Large intestine (tissue), 3 donors: ENCODE data around the gene BRSK2. TPM values are rescaled to one million over a fixed set of nuclear protein-coding genes. Genes with fewer than 3 reads are reported as not detected.
"Not testable (repeated sequence)": the region's sequence is repeated elsewhere in the genome, so short reads cannot be mapped to it uniquely, and the experiment has no call there.

Experiments used
- DNase-seq, 2 donors: peaks; one replicate each; pipeline versions ENCODE4 v3.0.0 to v3.0.0-alpha.2; 2013
- H3K27ac ChIP-seq: one replicate; pipeline ENCODE4 v1.5.1; 2013; ENCODE audit warnings: low read length
- H3K27me3 ChIP-seq: 2 replicates; pipeline ENCODE4 v1.6.1; 2013; ENCODE audit warnings: low read length; ENCODE audit not compliant: control insufficient read depth, insufficient read depth
- H3K36me3 ChIP-seq: 2 replicates; pipeline ENCODE4 v1.6.1; 2013; ENCODE audit warnings: low read length; ENCODE audit not compliant: control insufficient read depth, insufficient read depth
- H3K4me1 ChIP-seq: one replicate; pipeline ENCODE4 v1.6.1; 2013; ENCODE audit warnings: low read length; ENCODE audit not compliant: control insufficient read depth, insufficient read depth
- H3K4me3 ChIP-seq: one replicate; pipeline ENCODE4 v1.5.1; 2013; ENCODE audit warnings: low read length
- H3K9me3 ChIP-seq: one replicate; pipeline ENCODE4 v1.6.1; 2013; ENCODE audit warnings: mild to moderate bottlenecking, low read depth, low read length, moderate library complexity; ENCODE audit not compliant: control insufficient read depth
- WGBS: methylation state at CpG from one replicate; pipeline ENCODE4 v1.1.5; 2013; ENCODE audit warnings: low lambda C conversion rate; ENCODE audit not compliant: insufficient coverage; 5-methylcytosine and 5-hydroxymethylcytosine counted together
- polyA plus RNA-seq: library from polyadenylated mRNA; unstranded; fragments of 120-200 nt; gene quantifications from one replicate; pipeline ENCODE4 v1.2.1, GENCODE V29; 2013

BRSK2 gene
- polyA plus RNA-seq, 1 donor = 14.7 TPM

DNA sequence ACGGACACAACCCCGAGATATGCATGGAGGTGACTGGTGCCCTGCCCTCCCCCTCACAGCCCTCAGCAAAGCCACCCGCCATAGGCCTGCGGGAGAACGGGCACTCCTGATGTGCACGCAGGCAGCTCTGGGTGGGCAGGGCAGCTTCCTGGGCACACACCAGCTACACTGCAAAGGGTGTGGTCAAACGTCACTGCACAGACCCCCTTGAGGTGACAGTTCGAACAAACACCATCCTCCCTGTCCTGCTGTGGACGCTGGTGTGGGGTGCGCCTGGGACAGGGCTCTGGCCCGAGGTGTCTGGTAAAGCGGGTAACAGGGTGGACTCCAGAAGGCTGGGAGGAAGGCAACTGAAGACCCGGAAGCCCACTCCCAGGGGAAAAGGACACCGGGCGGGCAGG lies 118.8 kb downstream of the BRSK2 start:
- Histone ChIP-seq H3K4me1 (peaks cover 5% of the 10 kb centered on the region), H3K4me3 (no peak overlapping the region), H3K27ac (no peak overlapping the region), H3K36me3 (no peaks in the 10 kb centered on the region), H3K27me3 (no peaks in the 10 kb centered on the region), H3K9me3 (no peaks in the 10 kb centered on the region)
- no CpG with 5 or more reads among the region's 15 CpGs for WGBS
- no peak for DNase-seq

DNA sequence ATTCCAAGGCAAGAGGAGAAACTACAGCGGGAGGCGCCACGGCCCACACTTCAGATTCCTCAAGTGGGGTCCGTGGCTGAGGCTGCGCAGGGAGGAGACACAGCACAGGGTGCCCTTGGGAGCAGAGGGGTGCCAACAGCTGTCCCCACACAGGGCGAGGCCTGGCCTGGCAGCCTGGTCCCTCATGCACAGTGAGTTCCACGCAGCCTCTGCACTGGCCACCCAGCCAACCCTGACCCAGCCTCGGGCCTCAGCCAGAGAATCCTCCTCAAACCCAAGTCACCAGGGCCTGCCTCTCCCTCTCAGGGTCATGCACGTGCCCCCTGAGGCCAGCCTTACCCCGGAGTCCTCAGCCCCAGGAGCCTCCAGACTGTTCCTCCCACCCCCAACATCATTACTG lies 119.3 kb downstream of the BRSK2 start:
- no peak for DNase-seq
- Histone ChIP-seq H3K27ac (no peak overlapping the region), H3K4me3 (no peak overlapping the region), H3K36me3 (no peaks in the 10 kb centered on the region), H3K27me3 (no peaks in the 10 kb centered on the region), H3K4me1 (peaks cover under 1% of the 10 kb centered on the region), H3K9me3 (no peaks in the 10 kb centered on the region)
- WGBS = no CpG with 5 or more reads among the region's 10 CpGs

DNA sequence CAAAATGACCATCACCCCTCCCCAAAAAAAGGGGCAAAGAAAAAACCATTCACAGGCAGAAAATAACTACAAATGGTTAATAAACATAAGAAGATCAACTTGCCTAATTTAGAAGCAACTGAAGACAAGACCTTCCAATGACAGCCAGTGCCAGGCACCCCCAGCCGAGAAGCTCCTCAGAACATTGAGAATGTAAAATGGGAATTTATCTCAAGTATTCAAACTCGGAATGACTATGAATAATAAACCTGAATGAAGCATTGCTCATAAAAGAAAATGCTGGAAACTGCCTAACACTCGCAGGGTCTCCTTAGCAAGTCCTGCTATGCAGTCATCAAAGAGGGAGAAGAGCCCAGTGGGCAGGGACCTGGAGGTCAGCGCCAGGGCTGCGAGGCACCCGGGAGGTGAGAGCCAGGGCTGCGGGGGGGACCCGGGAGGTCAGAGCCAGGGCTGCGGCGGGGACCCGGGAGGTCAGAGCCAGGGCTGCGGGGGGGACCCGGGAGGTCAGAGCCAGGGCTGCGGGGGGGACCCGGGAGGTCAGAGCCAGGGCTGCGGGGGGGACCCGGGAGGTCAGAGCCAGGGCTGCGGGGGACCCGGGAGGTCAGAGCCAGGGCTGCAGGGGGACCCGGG lies 120.0 kb downstream of the BRSK2 start:
- H3K4me1 ChIP-seq = no peaks in the 10 kb centered on the region
- WGBS = 60% methylated on average over 2 of the region's 20 CpGs
- no peak overlapping the region for H3K4me3 ChIP-seq
- H3K36me3 ChIP-seq = no peaks in the 10 kb centered on the region
- no peaks in the 10 kb centered on the region for H3K9me3 ChIP-seq
- no peaks in the 10 kb centered on the region for H3K27me3 ChIP-seq
- no peak overlapping the region for H3K27ac ChIP-seq
- DNase-seq = no peak

DNA sequence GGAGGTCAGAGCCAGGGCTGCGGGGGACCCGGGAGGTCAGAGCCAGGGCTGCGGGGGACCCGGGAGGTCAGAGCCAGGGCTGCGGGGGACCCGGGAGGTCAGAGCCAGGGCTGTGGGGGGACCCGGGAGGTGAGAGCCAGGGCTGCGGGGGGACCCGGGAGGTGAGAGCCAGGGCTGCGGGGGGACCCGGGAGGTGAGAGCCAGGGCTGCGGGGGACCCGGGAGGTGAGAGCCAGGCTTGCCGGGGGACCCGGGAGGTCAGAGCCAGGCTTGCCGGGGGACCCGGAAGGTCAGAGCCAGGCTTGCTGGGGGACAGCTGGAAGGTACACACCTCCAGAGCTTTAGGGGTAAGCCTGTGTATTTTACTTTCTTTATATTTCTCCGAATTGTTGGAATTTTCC lies 120.6 kb downstream of the BRSK2 start:
- H3K36me3 ChIP-seq, H3K4me1 ChIP-seq, H3K4me3 ChIP-seq, H3K27me3 ChIP-seq, H3K9me3 ChIP-seq, H3K27ac ChIP-seq, DNase-seq: not testable (repeated sequence)
- 100% methylated on average over 1 of the region's 18 CpGs for WGBS

DNA sequence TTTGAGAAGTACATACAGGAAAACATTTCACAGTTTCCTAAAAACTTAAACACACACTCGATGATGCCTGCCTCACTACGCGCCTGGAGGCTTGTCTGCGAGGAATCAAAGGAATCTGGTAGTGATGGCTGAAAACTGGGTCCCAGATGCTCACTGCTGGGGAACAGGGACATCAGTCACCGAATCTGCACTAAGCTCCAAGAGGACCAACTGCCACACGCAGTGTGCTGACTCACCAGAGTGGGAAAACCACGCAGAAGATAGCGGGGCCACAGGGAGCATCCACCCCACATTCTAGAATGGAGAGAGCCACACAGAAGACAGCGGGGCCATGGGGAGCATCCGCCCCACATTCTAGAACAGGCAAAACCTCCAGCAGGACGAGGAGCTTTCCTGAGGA lies 121.2 kb downstream of the BRSK2 start:
- H3K27ac ChIP-seq = no peak overlapping the region
- no CpG with 5 or more reads among the region's 11 CpGs for WGBS
- peaks cover 6% of the 10 kb centered on the region for H3K4me1 ChIP-seq
- H3K36me3 ChIP-seq = no peaks in the 10 kb centered on the region
- DNase-seq = no peak
- no peak overlapping the region for H3K4me3 ChIP-seq
- H3K9me3 ChIP-seq = no peaks in the 10 kb centered on the region
- no peaks in the 10 kb centered on the region for H3K27me3 ChIP-seq

DNA sequence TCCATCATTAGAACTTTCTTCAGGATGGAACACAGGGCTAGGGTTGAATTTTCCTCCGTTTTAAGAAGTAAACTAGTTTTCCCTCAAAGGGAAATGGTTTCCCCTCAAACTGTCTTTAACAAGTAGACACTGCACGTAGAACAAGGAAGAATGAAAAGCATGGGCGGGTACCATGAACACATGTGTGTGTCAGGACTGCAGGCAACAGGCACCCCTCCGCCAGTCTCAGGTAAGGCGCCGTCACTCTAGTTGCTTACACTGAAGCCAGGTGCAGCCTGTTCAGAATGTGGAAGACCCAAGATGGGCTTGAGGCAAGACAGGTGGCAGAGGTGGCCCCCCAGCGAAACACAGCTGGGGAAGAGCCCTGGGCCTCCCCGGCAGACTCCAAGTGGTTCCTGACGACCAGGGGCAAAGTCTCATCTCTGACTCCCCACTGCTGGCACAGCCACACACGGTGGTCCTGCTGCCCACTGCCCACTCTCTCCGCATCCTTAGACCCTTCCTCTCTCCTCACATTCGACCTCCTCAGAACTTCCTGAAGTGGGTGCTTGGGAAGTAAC lies 122.3 kb downstream of the BRSK2 start:
- H3K4me3 ChIP-seq = no peak overlapping the region
- no peaks in the 10 kb centered on the region for H3K9me3 ChIP-seq
- H3K27me3 ChIP-seq = no peaks in the 10 kb centered on the region
- H3K4me1 ChIP-seq = peaks cover 6% of the 10 kb centered on the region
- no peak for DNase-seq
- H3K27ac ChIP-seq = no peak overlapping the region
- no CpG with 5 or more reads among the region's 12 CpGs for WGBS
- no peaks in the 10 kb centered on the region for H3K36me3 ChIP-seq

Other genes with a start within 250 kb of the BRSK2 start
- gene MUC5AC, start 232.0 kb upstream of the BRSK2 start, polyA plus RNA-seq = 0.37 TPM
- 1.9 TPM for gene MUC5B, start 166.9 kb upstream of the BRSK2 start, polyA plus RNA-seq
- gene TOLLIP, start 80.3 kb upstream of the BRSK2 start, polyA plus RNA-seq = 48.3 TPM
- 27.2 TPM for gene MOB2, start 96.8 kb downstream of the BRSK2 start, polyA plus RNA-seq
- 16.9 TPM for gene DUSP8, start 182.3 kb downstream of the BRSK2 start, polyA plus RNA-seq
- 3.0 TPM for gene KRTAP5-1, start 195.3 kb downstream of the BRSK2 start, polyA plus RNA-seq
- 0.42 TPM for gene KRTAP5-2, start 208.4 kb downstream of the BRSK2 start, polyA plus RNA-seq
- gene KRTAP5-3, start 218.5 kb downstream of the BRSK2 start, polyA plus RNA-seq = not detected
- not detected for gene KRTAP5-4, start 232.2 kb downstream of the BRSK2 start, polyA plus RNA-seq
- gene KRTAP5-5, start 239.8 kb downstream of the BRSK2 start, polyA plus RNA-seq = 0.18 TPM